Astrocyte (in vitro differentiated cells and primary cell): ENCODE measurements around the gene EPB41L3. TPM values are rescaled to one million over a fixed set of nuclear protein-coding genes. Genes with fewer than 3 reads are reported as not detected.

ENCODE experiments used
- DNase-seq: peaks from one replicate; pipeline ENCODE4 v3.0.0-alpha.2; 2010; ENCODE audit warnings: low read depth
- FAIRE-seq: peaks from 2 replicates; lab custom pipeline; 2011; peaks lifted over from hg19 to GRCh38; lab: Jason Lieb, UNC
- H2AFZ ChIP-seq: 2 replicates; pipeline ENCODE4 v1.6.0; 2012; ENCODE audit warnings: low read depth, low read length, inconsistent platforms
- H3K27ac ChIP-seq: 2 replicates; pipeline ENCODE4 v1.5.1; 2011; ENCODE audit warnings: low read depth, low read length, inconsistent platforms
- H3K27me3 ChIP-seq: 2 replicates; pipeline ENCODE4 v1.6.0; 2011; ENCODE audit warnings: low read length, inconsistent platforms; ENCODE audit not compliant: insufficient read depth
- H3K36me3 ChIP-seq: 2 replicates; pipeline ENCODE4 v1.5.1; 2011; ENCODE audit warnings: low read length, inconsistent platforms; ENCODE audit not compliant: insufficient read depth
- H3K4me1 ChIP-seq: 2 replicates; pipeline ENCODE4 v1.5.1; 2011; ENCODE audit warnings: low read length, inconsistent platforms; ENCODE audit not compliant: insufficient read depth
- H3K4me2 ChIP-seq: 2 replicates; pipeline ENCODE4 v1.6.0; 2012; ENCODE audit warnings: low read length, inconsistent platforms
- H3K4me3 ChIP-seq: 2 replicates; pipeline ENCODE4 v1.5.1; 2011; ENCODE audit warnings: low read depth, mild to moderate bottlenecking, low read length, inconsistent platforms; ENCODE audit not compliant: insufficient read depth
- H3K79me2 ChIP-seq: 2 replicates; pipeline ENCODE4 v1.6.0; 2012; ENCODE audit warnings: mild to moderate bottlenecking, low read length, inconsistent platforms; ENCODE audit not compliant: insufficient read depth
- H3K9ac ChIP-seq: 2 replicates; pipeline ENCODE4 v1.6.0; 2012; ENCODE audit warnings: mild to moderate bottlenecking, low read length, inconsistent platforms
- H3K9me3 ChIP-seq: 2 replicates; pipeline ENCODE4 v1.5.1; 2012; ENCODE audit warnings: low read depth, mild to moderate bottlenecking, low read length, inconsistent platforms; ENCODE audit not compliant: insufficient read depth
- H4K20me1 ChIP-seq: 2 replicates; pipeline ENCODE4 v1.6.0; 2012; ENCODE audit warnings: low read length, inconsistent platforms; ENCODE audit not compliant: insufficient read depth
- H3K27ac Mint-ChIP-seq: one replicate; pipeline ENCODE4 v1.8.0; 2021; ENCODE audit warnings: mild to moderate bottlenecking, mixed read lengths; ENCODE audit not compliant: unreplicated experiment
- H3K27me3 Mint-ChIP-seq: one replicate; pipeline ENCODE4 v1.8.0; 2021; ENCODE audit warnings: low read depth, mixed read lengths; ENCODE audit not compliant: unreplicated experiment
- H3K36me3 Mint-ChIP-seq: one replicate; pipeline ENCODE4 v1.8.0; 2021; ENCODE audit warnings: low read depth, mixed read lengths; ENCODE audit not compliant: unreplicated experiment
- H3K4me1 Mint-ChIP-seq: one replicate; pipeline ENCODE4 v1.8.0; 2021; ENCODE audit warnings: low read depth, mixed read lengths; ENCODE audit not compliant: unreplicated experiment
- H3K4me3 Mint-ChIP-seq: one replicate; pipeline ENCODE4 v1.8.0; 2021; ENCODE audit warnings: mild to moderate bottlenecking, moderate library complexity, mixed read lengths; ENCODE audit not compliant: unreplicated experiment
- H3K9me3 Mint-ChIP-seq: one replicate; pipeline ENCODE4 v1.8.0; 2021; ENCODE audit warnings: mild to moderate bottlenecking, mixed read lengths; ENCODE audit not compliant: unreplicated experiment
- CTCF ChIP-seq: IDR thresholded peaks from 2 replicates; pipeline ENCODE4 v1.5.1; 2011; ENCODE audit warnings: low read depth, mild to moderate bottlenecking, inconsistent platforms, low read length, moderate library complexity; ENCODE audit not compliant: insufficient read depth
- EZH2 ChIP-seq: IDR thresholded peaks from 2 replicates; pipeline ENCODE4 v1.6.1; 2012; ENCODE audit warnings: mild to moderate bottlenecking, low read length, inconsistent platforms; ENCODE audit not compliant: insufficient read depth
- total RNA-seq: library from RNA; stranded (reverse); gene quantifications from 2 replicates; pipeline ENCODE4 v1.2.1, GENCODE V29; 2021

EPB41L3 gene
- total RNA-seq, 1 donor from 2014 or later = 97.0 TPM

- Histone ChIP-seq H3K4me1 (peaks cover 10% of the 10 kb centered on the region), H3K79me2 (peaks cover 6% of the 10 kb centered on the region), H3K36me3 (no peaks in the 10 kb centered on the region), H3K4me3 (no peak overlapping the region), H3K27me3 (no peaks in the 10 kb centered on the region), H3K27ac (peak overlapping the region; percentile 60), H3K9me3 (no peaks in the 10 kb centered on the region), H3K4me2 (peak overlapping the region; percentile 67), H3K9ac (peak overlapping the region; percentile 9), H2AFZ (peak overlapping the region; percentile 25), H4K20me1 (no peaks in the 10 kb centered on the region)
- no peak for FAIRE-seq
- Mint-ChIP-seq H3K36me3 (peaks cover 3% of the 10 kb centered on the region), H3K27ac (no peak overlapping the region), H3K9me3 (no peaks in the 10 kb centered on the region), H3K4me1 (peaks cover 3% of the 10 kb centered on the region), H3K27me3 (no peaks in the 10 kb centered on the region), H3K4me3 (no peak overlapping the region)
- no peak for TF ChIP-seq CTCF
- TF ChIP-seq EZH2 = no peak
- peak; percentile 47 for DNase-seq
Measured at GRCh38 chr18:5476961-5477800, 66.6 kb downstream of the EPB41L3 start.

GRCh38 chr18:5475267-5475666 is 68.5 kb downstream of the EPB41L3 start:
- no peak overlapping the region for H2AFZ ChIP-seq
- H3K36me3 ChIP-seq = no peaks in the 10 kb centered on the region
- H4K20me1 ChIP-seq = no peaks in the 10 kb centered on the region
- H3K4me3 ChIP-seq = no peak overlapping the region
- H3K27me3 ChIP-seq = no peaks in the 10 kb centered on the region
- TF ChIP-seq CTCF (no peak), EZH2 (no peak)
- peaks cover 3% of the 10 kb centered on the region for H3K4me1 Mint-ChIP-seq
- FAIRE-seq = no peak
- no peak overlapping the region for H3K27ac Mint-ChIP-seq
- no peaks in the 10 kb centered on the region for H3K27me3 Mint-ChIP-seq
- no peak overlapping the region for H3K9ac ChIP-seq
- peaks cover 10% of the 10 kb centered on the region for H3K4me1 ChIP-seq
- no peak overlapping the region for H3K27ac ChIP-seq
- no peak overlapping the region for H3K4me2 ChIP-seq
- H3K36me3 Mint-ChIP-seq = peaks cover 12% of the 10 kb centered on the region
- no peaks in the 10 kb centered on the region for H3K9me3 ChIP-seq
- H3K4me3 Mint-ChIP-seq = no peak overlapping the region
- no peaks in the 10 kb centered on the region for H3K9me3 Mint-ChIP-seq
- DNase-seq = no peak
- no peaks in the 10 kb centered on the region for H3K79me2 ChIP-seq

- H3K4me1 ChIP-seq = no peaks in the 10 kb centered on the region
- no peaks in the 10 kb centered on the region for H4K20me1 ChIP-seq
- no peak overlapping the region for H3K27ac Mint-ChIP-seq
- FAIRE-seq (no peak), DNase-seq (no peak)
- no peaks in the 10 kb centered on the region for H3K27me3 ChIP-seq
- TF ChIP-seq EZH2 = no peak
- TF ChIP-seq CTCF = no peak
- no peak overlapping the region for H3K27ac ChIP-seq
- H3K9me3 ChIP-seq = no peaks in the 10 kb centered on the region
- H3K4me1 Mint-ChIP-seq = peaks cover 3% of the 10 kb centered on the region
- no peak overlapping the region for H3K9ac ChIP-seq
- no peaks in the 10 kb centered on the region for H3K9me3 Mint-ChIP-seq
- H2AFZ ChIP-seq = no peak overlapping the region
- no peaks in the 10 kb centered on the region for H3K27me3 Mint-ChIP-seq
- H3K4me3 ChIP-seq = no peak overlapping the region
- H3K4me3 Mint-ChIP-seq = no peak overlapping the region
- H3K36me3 Mint-ChIP-seq = peaks cover 18% of the 10 kb centered on the region
- H3K36me3 ChIP-seq = no peaks in the 10 kb centered on the region
- H3K79me2 ChIP-seq = no peaks in the 10 kb centered on the region
- no peak overlapping the region for H3K4me2 ChIP-seq
Measured at GRCh38 chr18:5469340-5469739, 74.5 kb downstream of the EPB41L3 start.
